ENCODE measurements around the gene IQGAP2.

IQGAP2 gene

GRCh38 chr5:76684756-76685519 is 281.9 kb downstream of the IQGAP2 start:
- no peak for DNase-seq (ENCODE audit: low read depth in 1 of 2, low spot score in 1 of 2)

GRCh38 chr5:76685704-76686103 is 282.6 kb downstream of the IQGAP2 start:
- DNase-seq (ENCODE audit: low read depth in 1 of 2, low spot score in 1 of 2): no peak

- DNase-seq (ENCODE audit: low read depth in 1 of 2, low spot score in 1 of 2): no peak
Observed at GRCh38 chr5:76688212-76688611, 285.1 kb downstream of the IQGAP2 start.

GRCh38 chr5:76688836-76689235 is 285.8 kb downstream of the IQGAP2 start:
- no peak for DNase-seq (ENCODE audit: low read depth in 1 of 2, low spot score in 1 of 2)

GRCh38 chr5:76689321-76690036 is 286.4 kb downstream of the IQGAP2 start:
- no peak for DNase-seq (ENCODE audit: low read depth in 1 of 2, low spot score in 1 of 2)

- no peak for DNase-seq (ENCODE audit: low read depth in 1 of 2, low spot score in 1 of 2)
Observed at GRCh38 chr5:76690037-76690679, 287.1 kb downstream of the IQGAP2 start.

GRCh38 chr5:76690704-76691466 is 287.8 kb downstream of the IQGAP2 start:
- DNase-seq (ENCODE audit: low read depth in 1 of 2, low spot score in 1 of 2): no peak

- DNase-seq (ENCODE audit: low read depth in 1 of 2, low spot score in 1 of 2): no peak
Observed at GRCh38 chr5:76691467-76692273, 288.6 kb downstream of the IQGAP2 start.

- DNase-seq (ENCODE audit: low read depth in 1 of 2, low spot score in 1 of 2): no peak
Observed at GRCh38 chr5:76692274-76692540, 289.1 kb downstream of the IQGAP2 start.

GRCh38 chr5:76692651-76693050 is 289.6 kb downstream of the IQGAP2 start:
- DNase-seq (ENCODE audit: low read depth in 1 of 2, low spot score in 1 of 2): no peak

GRCh38 chr5:76693141-76693540 is 290.1 kb downstream of the IQGAP2 start:
- no peak for DNase-seq (ENCODE audit: low read depth in 1 of 2, low spot score in 1 of 2)

- DNase-seq (ENCODE audit: low read depth in 1 of 2, low spot score in 1 of 2): no peak
Observed at GRCh38 chr5:76694317-76694716, 291.2 kb downstream of the IQGAP2 start.

GRCh38 chr5:76695346-76695745 is 292.3 kb downstream of the IQGAP2 start:
- no peak for DNase-seq (ENCODE audit: low read depth in 1 of 2, low spot score in 1 of 2)

GRCh38 chr5:76696251-76696650 is 293.2 kb downstream of the IQGAP2 start:
- DNase-seq (ENCODE audit: low read depth in 1 of 2, low spot score in 1 of 2): no peak

- no peak for DNase-seq (ENCODE audit: low read depth in 1 of 2, low spot score in 1 of 2)
Observed at GRCh38 chr5:76697670-76698069, 294.6 kb downstream of the IQGAP2 start.

GRCh38 chr5:76700571-76700970 is 297.5 kb downstream of the IQGAP2 start:
- DNase-seq (ENCODE audit: low read depth in 1 of 2, low spot score in 1 of 2): no peak

- no peak for DNase-seq (ENCODE audit: low read depth in 1 of 2, low spot score in 1 of 2)
Observed at GRCh38 chr5:76701298-76701697, 298.2 kb downstream of the IQGAP2 start.

GRCh38 chr5:76703707-76704106 is 300.6 kb downstream of the IQGAP2 start:
- DNase-seq (ENCODE audit: low read depth in 1 of 2, low spot score in 1 of 2): no peak

GRCh38 chr5:76704131-76704663 is 301.1 kb downstream of the IQGAP2 start:
- no peak for DNase-seq (ENCODE audit: low read depth in 1 of 2, low spot score in 1 of 2)

- no peak for DNase-seq (ENCODE audit: low read depth in 1 of 2, low spot score in 1 of 2)
Observed at GRCh38 chr5:76705574-76705973, 302.5 kb downstream of the IQGAP2 start.

- no peak for DNase-seq (ENCODE audit: low read depth in 1 of 2, low spot score in 1 of 2)
Observed at GRCh38 chr5:76709762-76710161, 306.7 kb downstream of the IQGAP2 start.
